Measurements from ENCODE around the gene HAGH. TPM values are rescaled to one million over a fixed set of nuclear protein-coding genes. Genes with fewer than 3 reads are reported as not detected.

The HAGH gene
- total RNA-seq, 1 donor from 2014 or later, result 38.3 TPM

DNA sequence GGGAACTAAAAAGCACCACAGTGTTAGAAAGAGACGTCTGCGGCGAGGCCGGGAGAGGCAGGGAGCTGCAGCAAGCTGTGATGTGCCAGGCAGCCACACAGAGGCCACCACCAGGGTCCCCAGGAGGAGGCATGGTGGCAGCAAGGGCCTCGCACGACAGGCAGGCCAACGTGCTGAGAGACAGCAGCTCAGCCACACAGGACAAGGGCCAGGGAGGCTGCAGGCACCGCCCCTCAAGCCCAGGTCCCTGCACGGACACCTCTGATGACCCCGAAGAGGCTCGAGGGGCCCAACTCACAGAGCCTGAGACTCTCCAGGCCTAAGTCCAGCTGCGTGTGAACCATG is 5.7 kb downstream of the HAGH start:
- H2AFZ ChIP-seq (replicated peaks), result no peak overlapping the region
- H3K36me3 ChIP-seq, result no peaks in the 10 kb centered on the region
- H3K36me3 Mint-ChIP-seq, result no peaks in the 10 kb centered on the region

DNA sequence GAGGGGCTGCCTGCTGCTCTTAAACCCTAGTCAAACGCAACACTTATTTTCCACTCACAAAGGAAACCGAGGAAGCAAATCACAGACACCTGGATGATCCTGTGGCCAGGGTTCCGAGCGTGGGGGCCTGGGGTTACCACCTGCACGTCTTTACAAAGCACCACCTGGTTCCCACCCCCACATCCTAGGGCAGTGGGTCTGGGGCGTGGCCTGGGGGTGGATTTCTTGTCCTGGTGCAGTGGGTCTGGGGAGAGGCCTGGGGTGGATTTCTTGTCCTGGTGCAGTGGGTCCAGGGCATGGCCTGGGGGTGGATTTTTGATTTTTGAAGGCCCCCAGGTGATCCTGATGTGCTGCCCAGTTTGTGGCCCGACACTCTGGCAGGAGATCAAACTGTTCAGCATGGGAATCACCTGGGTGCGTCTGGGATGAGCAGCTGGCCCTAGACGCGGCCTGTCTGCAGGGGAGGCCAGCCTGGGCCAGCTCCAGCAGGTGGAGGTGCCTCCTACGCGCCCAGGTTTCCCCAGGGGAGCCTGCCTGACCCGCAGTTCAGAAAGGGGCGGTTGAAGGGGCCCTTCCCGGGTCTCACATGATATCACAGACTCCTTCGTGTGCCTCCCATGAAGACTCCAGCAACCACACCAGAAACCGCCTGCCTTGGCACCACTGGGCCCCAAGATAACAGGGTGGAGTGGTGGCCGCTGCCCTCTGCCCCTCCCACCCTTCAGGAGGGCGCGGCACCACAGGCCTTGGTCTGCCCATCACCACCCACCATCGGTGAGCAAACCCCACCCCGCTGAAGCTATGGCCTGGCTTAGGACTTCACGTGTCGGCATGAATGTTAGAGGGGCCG is 6.3 kb downstream of the HAGH start:
- Histone ChIP-seq H4K20me1 (ENCODE audit: low read depth) (peaks cover 18% of the 10 kb centered on the region), H3K4me2 (no peak overlapping the region), H3K27ac (no peak overlapping the region), H3K9ac (no peak overlapping the region), H3F3A (ENCODE audit: low read depth) (peaks cover 6% of the 10 kb centered on the region), H3K9me3 (ENCODE audit: low read depth) (no peaks in the 10 kb centered on the region), H3K79me2 (ENCODE audit: low read depth) (peaks cover 3% of the 10 kb centered on the region), H3K27me3 (no peaks in the 10 kb centered on the region), H3K4me3 (no peak overlapping the region), H3K4me1 (no peaks in the 10 kb centered on the region), H3K36me3 (no peaks in the 10 kb centered on the region), H2AFZ (replicated peaks) (no peak overlapping the region)
- Mint-ChIP-seq H3K4me1 (peaks cover 3% of the 10 kb centered on the region), H3K36me3 (peaks cover 2% of the 10 kb centered on the region), H3K27ac (no peak overlapping the region), H3K4me3 (no peak overlapping the region), H3K27me3 (ENCODE audit: insufficient read depth, low read depth) (no peaks in the 10 kb centered on the region), H3K9me3 (no peaks in the 10 kb centered on the region)
- TF ChIP-seq EZH2phosphoT487 (IDR thresholded peaks at IDR 0.05) (no peak), CTCF (IDR thresholded peaks at IDR 0.05) (no peak), EZH2 (IDR thresholded peaks at IDR 0.05) (no peak)
- DNase-seq (ENCODE audit: low spot score), result no peak

More for the DNA sequence above, 5.7 kb downstream of the HAGH start:
- Mint-ChIP-seq H3K27ac (no peak overlapping the region), H3K9me3 (no peaks in the 10 kb centered on the region), H3K4me1 (peaks cover 8% of the 10 kb centered on the region), H3K27me3 (ENCODE audit: insufficient read depth, low read depth) (no peaks in the 10 kb centered on the region), H3K4me3 (no peak overlapping the region)
- H3K4me2 ChIP-seq, result no peak overlapping the region
- H3K9me3 ChIP-seq (ENCODE audit: low read depth), result no peaks in the 10 kb centered on the region
- no peak overlapping the region for H3K9ac ChIP-seq
- TF ChIP-seq EZH2 (IDR thresholded peaks at IDR 0.05), result no peak
- TF ChIP-seq CTCF (IDR thresholded peaks at IDR 0.05), result no peak
- no peak for TF ChIP-seq EZH2phosphoT487 (IDR thresholded peaks at IDR 0.05)
- H3K4me1 ChIP-seq, result peaks cover 3% of the 10 kb centered on the region
- H3K27me3 ChIP-seq, result no peaks in the 10 kb centered on the region
- H3K79me2 ChIP-seq (ENCODE audit: low read depth), result peaks cover 9% of the 10 kb centered on the region
- H3K27ac ChIP-seq, result no peak overlapping the region
- peaks cover 24% of the 10 kb centered on the region for H4K20me1 ChIP-seq (ENCODE audit: low read depth)
- DNase-seq (ENCODE audit: low spot score), result no peak
- H3F3A ChIP-seq (ENCODE audit: low read depth), result peaks cover 10% of the 10 kb centered on the region
- no peak overlapping the region for H3K4me3 ChIP-seq

DNA sequence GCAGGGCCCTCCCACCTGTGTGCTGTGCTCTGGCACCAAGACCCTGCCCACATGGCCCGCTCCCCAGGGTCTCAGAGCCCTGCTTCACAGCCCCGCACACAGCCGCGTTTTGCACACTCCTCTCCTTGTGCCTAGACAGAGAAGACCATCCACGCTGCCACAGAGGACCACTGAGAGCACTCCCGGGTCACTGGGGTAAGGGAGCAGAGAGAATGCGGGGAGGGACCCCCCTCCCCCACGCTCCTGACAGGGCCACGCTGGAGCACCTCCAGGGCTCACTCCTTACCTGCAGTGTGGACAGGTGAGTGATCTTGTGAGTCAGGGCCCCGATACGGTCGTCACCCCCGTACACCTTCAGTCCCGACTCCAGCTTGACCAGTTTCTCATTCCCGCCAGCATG is 7.0 kb downstream of the HAGH start:
- H3K9ac ChIP-seq, result no peak overlapping the region
- no peak overlapping the region for H3K27ac Mint-ChIP-seq

More for the DNA sequence above, 7.0 kb downstream of the HAGH start:
- no peak overlapping the region for H3K4me2 ChIP-seq
- no peak overlapping the region for H3K4me3 ChIP-seq
- H3K4me1 ChIP-seq, result no peaks in the 10 kb centered on the region
- H3F3A ChIP-seq (ENCODE audit: low read depth), result peaks cover 6% of the 10 kb centered on the region
- H3K36me3 Mint-ChIP-seq, result peaks cover 4% of the 10 kb centered on the region
- peaks cover 12% of the 10 kb centered on the region for H4K20me1 ChIP-seq (ENCODE audit: low read depth)
- no peak overlapping the region for H2AFZ ChIP-seq (replicated peaks)
- DNase-seq (ENCODE audit: low spot score), result no peak
- H3K9me3 ChIP-seq (ENCODE audit: low read depth), result no peaks in the 10 kb centered on the region
- H3K4me1 Mint-ChIP-seq, result peaks cover 3% of the 10 kb centered on the region
- no peak for TF ChIP-seq EZH2phosphoT487 (IDR thresholded peaks at IDR 0.05)
- TF ChIP-seq CTCF (IDR thresholded peaks at IDR 0.05), result no peak
- TF ChIP-seq EZH2 (IDR thresholded peaks at IDR 0.05), result no peak
- no peaks in the 10 kb centered on the region for H3K27me3 ChIP-seq
- no peaks in the 10 kb centered on the region for H3K79me2 ChIP-seq (ENCODE audit: low read depth)
- H3K4me3 Mint-ChIP-seq, result peak overlapping the region; percentile 8
- H3K27me3 Mint-ChIP-seq (ENCODE audit: insufficient read depth, low read depth), result no peaks in the 10 kb centered on the region
- H3K36me3 ChIP-seq, result no peaks in the 10 kb centered on the region
- no peak overlapping the region for H3K27ac ChIP-seq
- no peaks in the 10 kb centered on the region for H3K9me3 Mint-ChIP-seq
